ENCODE measurements around the gene DNHD1.

GRCh38 chr11:6587360-6587953, 90.4 kb downstream of the DNHD1 start:
- TF ChIP-seq, protein P1, sequence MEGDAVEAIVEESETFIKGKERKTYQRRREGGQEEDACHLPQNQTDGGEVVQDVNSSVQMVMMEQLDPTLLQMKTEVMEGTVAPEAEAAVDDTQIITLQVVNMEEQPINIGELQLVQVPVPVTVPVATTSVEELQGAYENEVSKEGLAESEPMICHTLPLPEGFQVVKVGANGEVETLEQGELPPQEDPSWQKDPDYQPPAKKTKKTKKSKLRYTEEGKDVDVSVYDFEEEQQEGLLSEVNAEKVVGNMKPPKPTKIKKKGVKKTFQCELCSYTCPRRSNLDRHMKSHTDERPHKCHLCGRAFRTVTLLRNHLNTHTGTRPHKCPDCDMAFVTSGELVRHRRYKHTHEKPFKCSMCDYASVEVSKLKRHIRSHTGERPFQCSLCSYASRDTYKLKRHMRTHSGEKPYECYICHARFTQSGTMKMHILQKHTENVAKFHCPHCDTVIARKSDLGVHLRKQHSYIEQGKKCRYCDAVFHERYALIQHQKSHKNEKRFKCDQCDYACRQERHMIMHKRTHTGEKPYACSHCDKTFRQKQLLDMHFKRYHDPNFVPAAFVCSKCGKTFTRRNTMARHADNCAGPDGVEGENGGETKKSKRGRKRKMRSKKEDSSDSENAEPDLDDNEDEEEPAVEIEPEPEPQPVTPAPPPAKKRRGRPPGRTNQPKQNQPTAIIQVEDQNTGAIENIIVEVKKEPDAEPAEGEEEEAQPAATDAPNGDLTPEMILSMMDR (IDR thresholded peaks at IDR 0.05) = no peak
- TF ChIP-seq JUN (CRISPR knock-in tag; IDR thresholded peaks at IDR 0.05) (no peak), TCF7 (CRISPR knock-in tag; IDR thresholded peaks at IDR 0.05; ENCODE audit: low read depth) (no peak), E2F5 (CRISPR knock-in tag; IDR thresholded peaks at IDR 0.05) (no peak)
